ENCODE measurements around the gene SYT9.

Gene SYT9

DNA sequence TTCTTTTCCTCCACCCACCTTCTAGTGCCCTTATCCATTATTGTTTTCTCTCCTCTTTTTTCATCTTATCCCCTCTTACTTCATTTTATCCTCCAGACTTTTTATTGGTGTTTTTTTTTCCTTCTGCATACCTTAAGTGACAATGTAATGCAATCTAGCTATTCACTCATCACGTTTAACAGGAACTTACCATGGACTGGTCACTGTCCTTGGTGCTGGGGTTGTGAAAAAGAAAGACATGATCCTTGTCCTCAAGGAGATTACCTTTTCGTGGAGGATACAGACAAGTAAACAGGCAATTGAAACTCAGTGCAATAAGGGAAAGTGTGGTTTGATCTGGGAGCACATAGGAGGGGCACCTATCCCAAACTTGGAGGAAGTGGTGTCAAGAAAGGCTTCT lies 20.7 kb downstream of the SYT9 start:
- no peak for ATAC-seq
- TF ChIP-seq, protein P1, sequence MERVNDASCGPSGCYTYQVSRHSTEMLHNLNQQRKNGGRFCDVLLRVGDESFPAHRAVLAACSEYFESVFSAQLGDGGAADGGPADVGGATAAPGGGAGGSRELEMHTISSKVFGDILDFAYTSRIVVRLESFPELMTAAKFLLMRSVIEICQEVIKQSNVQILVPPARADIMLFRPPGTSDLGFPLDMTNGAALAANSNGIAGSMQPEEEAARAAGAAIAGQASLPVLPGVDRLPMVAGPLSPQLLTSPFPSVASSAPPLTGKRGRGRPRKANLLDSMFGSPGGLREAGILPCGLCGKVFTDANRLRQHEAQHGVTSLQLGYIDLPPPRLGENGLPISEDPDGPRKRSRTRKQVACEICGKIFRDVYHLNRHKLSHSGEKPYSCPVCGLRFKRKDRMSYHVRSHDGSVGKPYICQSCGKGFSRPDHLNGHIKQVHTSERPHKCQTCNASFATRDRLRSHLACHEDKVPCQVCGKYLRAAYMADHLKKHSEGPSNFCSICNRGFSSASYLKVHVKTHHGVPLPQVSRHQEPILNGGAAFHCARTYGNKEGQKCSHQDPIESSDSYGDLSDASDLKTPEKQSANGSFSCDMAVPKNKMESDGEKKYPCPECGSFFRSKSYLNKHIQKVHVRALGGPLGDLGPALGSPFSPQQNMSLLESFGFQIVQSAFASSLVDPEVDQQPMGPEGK (CRISPR knock-in tag; IDR thresholded peaks at IDR 0.05; ENCODE audit: borderline replicate concordance), result no peak
- TF ChIP-seq TOX (CRISPR knock-in tag; IDR thresholded peaks at IDR 0.05; ENCODE audit: borderline replicate concordance) (no peak), OSR1 (CRISPR knock-in tag; IDR thresholded peaks at IDR 0.05) (no peak), ISL1 (CRISPR knock-in tag; IDR thresholded peaks at IDR 0.05) (no peak), CSDC2 (CRISPR knock-in tag; IDR thresholded peaks at IDR 0.05) (no peak), PPARA (CRISPR knock-in tag; IDR thresholded peaks at IDR 0.05; ENCODE audit: borderline replicate concordance) (no peak), RARB (CRISPR knock-in tag; IDR thresholded peaks at IDR 0.05) (no peak), GLIS3 (CRISPR knock-in tag; IDR thresholded peaks at IDR 0.05) (no peak), SNAI2 (CRISPR knock-in tag; IDR thresholded peaks at IDR 0.05) (no peak), BACH2 (CRISPR knock-in tag; IDR thresholded peaks at IDR 0.05; ENCODE audit: borderline replicate concordance) (no peak), ZFP30 (CRISPR knock-in tag; IDR thresholded peaks at IDR 0.05) (no peak), ZNF70 (CRISPR knock-in tag; IDR thresholded peaks at IDR 0.05) (no peak), ZFP3 (CRISPR knock-in tag; IDR thresholded peaks at IDR 0.05) (no peak)
- TF ChIP-seq, protein P2, sequence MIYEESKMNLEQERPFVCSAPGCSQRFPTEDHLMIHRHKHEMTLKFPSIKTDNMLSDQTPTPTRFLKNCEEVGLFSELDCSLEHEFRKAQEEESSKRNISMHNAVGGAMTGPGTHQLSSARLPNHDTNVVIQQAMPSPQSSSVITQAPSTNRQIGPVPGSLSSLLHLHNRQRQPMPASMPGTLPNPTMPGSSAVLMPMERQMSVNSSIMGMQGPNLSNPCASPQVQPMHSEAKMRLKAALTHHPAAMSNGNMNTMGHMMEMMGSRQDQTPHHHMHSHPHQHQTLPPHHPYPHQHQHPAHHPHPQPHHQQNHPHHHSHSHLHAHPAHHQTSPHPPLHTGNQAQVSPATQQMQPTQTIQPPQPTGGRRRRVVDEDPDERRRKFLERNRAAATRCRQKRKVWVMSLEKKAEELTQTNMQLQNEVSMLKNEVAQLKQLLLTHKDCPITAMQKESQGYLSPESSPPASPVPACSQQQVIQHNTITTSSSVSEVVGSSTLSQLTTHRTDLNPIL (CRISPR knock-in tag; IDR thresholded peaks at IDR 0.05; ENCODE audit: low read depth), result no peak
- TF ChIP-seq, protein P3, sequence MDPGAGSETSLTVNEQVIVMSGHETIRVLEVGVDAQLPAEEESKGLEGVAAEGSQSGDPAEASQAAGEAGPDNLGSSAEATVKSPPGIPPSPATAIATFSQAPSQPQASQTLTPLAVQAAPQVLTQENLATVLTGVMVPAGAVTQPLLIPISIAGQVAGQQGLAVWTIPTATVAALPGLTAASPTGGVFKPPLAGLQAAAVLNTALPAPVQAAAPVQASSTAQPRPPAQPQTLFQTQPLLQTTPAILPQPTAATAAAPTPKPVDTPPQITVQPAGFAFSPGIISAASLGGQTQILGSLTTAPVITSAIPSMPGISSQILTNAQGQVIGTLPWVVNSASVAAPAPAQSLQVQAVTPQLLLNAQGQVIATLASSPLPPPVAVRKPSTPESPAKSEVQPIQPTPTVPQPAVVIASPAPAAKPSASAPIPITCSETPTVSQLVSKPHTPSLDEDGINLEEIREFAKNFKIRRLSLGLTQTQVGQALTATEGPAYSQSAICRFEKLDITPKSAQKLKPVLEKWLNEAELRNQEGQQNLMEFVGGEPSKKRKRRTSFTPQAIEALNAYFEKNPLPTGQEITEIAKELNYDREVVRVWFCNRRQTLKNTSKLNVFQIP (CRISPR knock-in tag; IDR thresholded peaks at IDR 0.05; ENCODE audit: borderline replicate concordance, low read depth), result no peak
- TF ChIP-seq, protein P4, sequence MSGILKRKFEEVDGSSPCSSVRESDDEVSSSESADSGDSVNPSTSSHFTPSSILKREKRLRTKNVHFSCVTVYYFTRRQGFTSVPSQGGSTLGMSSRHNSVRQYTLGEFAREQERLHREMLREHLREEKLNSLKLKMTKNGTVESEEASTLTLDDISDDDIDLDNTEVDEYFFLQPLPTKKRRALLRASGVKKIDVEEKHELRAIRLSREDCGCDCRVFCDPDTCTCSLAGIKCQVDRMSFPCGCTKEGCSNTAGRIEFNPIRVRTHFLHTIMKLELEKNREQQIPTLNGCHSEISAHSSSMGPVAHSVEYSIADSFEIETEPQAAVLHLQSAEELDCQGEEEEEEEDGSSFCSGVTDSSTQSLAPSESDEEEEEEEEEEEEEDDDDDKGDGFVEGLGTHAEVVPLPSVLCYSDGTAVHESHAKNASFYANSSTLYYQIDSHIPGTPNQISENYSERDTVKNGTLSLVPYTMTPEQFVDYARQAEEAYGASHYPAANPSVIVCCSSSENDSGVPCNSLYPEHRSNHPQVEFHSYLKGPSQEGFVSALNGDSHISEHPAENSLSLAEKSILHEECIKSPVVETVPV (CRISPR knock-in tag; IDR thresholded peaks at IDR 0.05), result no peak

DNA sequence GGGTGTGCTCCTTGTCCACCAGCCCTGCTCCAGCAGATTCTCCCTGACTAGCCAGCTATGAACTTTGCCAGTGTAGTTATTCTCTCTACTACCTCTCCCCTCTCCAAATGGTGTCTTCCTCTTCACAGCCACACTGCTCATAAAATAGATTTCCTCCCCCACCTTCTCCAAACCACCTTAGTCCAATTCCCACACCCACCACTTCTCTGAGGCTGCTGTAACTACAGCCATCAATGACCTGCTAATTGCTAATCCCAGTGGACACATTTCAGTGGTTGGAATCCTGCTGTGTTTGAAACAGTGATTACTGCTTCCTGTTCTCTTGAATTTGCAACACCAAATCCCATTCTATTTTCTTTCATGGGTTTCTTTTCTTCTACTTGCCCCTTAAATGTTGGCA lies 23.4 kb downstream of the SYT9 start:
- TF ChIP-seq SNAI2 (CRISPR knock-in tag; IDR thresholded peaks at IDR 0.05), result no peak
- TF ChIP-seq RARB (CRISPR knock-in tag; IDR thresholded peaks at IDR 0.05), result no peak
- no peak for TF ChIP-seq PPARA (CRISPR knock-in tag; IDR thresholded peaks at IDR 0.05; ENCODE audit: borderline replicate concordance)
- no peak for TF ChIP-seq ZNF70 (CRISPR knock-in tag; IDR thresholded peaks at IDR 0.05)
- no peak for TF ChIP-seq ESRRG (CRISPR knock-in tag; IDR thresholded peaks at IDR 0.05)
- no peak for TF ChIP-seq GLIS3 (CRISPR knock-in tag; IDR thresholded peaks at IDR 0.05)
- no peak for TF ChIP-seq ZC3H10 (CRISPR knock-in tag; IDR thresholded peaks at IDR 0.05)
- TF ChIP-seq, protein P2 (CRISPR knock-in tag; IDR thresholded peaks at IDR 0.05; ENCODE audit: low read depth), result no peak
- no peak for TF ChIP-seq OSR1 (CRISPR knock-in tag; IDR thresholded peaks at IDR 0.05)
- no peak for TF ChIP-seq TOX (CRISPR knock-in tag; IDR thresholded peaks at IDR 0.05; ENCODE audit: borderline replicate concordance)
- TF ChIP-seq, protein P5, sequence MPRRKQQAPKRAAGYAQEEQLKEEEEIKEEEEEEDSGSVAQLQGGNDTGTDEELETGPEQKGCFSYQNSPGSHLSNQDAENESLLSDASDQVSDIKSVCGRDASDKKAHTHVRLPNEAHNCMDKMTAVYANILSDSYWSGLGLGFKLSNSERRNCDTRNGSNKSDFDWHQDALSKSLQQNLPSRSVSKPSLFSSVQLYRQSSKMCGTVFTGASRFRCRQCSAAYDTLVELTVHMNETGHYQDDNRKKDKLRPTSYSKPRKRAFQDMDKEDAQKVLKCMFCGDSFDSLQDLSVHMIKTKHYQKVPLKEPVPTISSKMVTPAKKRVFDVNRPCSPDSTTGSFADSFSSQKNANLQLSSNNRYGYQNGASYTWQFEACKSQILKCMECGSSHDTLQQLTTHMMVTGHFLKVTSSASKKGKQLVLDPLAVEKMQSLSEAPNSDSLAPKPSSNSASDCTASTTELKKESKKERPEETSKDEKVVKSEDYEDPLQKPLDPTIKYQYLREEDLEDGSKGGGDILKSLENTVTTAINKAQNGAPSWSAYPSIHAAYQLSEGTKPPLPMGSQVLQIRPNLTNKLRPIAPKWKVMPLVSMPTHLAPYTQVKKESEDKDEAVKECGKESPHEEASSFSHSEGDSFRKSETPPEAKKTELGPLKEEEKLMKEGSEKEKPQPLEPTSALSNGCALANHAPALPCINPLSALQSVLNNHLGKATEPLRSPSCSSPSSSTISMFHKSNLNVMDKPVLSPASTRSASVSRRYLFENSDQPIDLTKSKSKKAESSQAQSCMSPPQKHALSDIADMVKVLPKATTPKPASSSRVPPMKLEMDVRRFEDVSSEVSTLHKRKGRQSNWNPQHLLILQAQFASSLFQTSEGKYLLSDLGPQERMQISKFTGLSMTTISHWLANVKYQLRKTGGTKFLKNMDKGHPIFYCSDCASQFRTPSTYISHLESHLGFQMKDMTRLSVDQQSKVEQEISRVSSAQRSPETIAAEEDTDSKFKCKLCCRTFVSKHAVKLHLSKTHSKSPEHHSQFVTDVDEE (CRISPR knock-in tag; IDR thresholded peaks at IDR 0.05), result no peak
- no peak for TF ChIP-seq ZFP30 (CRISPR knock-in tag; IDR thresholded peaks at IDR 0.05)
- no peak for TF ChIP-seq ZFP3 (CRISPR knock-in tag; IDR thresholded peaks at IDR 0.05)
- TF ChIP-seq, protein P4 (CRISPR knock-in tag; IDR thresholded peaks at IDR 0.05), result no peak
- TF ChIP-seq ISL1 (CRISPR knock-in tag; IDR thresholded peaks at IDR 0.05), result no peak
- TF ChIP-seq ZNF565 (CRISPR knock-in tag; conservative IDR thresholded peaks at IDR 0.05; ENCODE audit: low read depth), result no peak
- no peak for TF ChIP-seq ZNF8 (CRISPR knock-in tag; IDR thresholded peaks at IDR 0.05)
- TF ChIP-seq, protein P3 (CRISPR knock-in tag; IDR thresholded peaks at IDR 0.05; ENCODE audit: borderline replicate concordance, low read depth), result no peak
- TF ChIP-seq, protein P1 (CRISPR knock-in tag; IDR thresholded peaks at IDR 0.05; ENCODE audit: borderline replicate concordance), result no peak
- no peak for ATAC-seq
